Measurements from ENCODE around the gene CUL4A.

The CUL4A gene

DNA sequence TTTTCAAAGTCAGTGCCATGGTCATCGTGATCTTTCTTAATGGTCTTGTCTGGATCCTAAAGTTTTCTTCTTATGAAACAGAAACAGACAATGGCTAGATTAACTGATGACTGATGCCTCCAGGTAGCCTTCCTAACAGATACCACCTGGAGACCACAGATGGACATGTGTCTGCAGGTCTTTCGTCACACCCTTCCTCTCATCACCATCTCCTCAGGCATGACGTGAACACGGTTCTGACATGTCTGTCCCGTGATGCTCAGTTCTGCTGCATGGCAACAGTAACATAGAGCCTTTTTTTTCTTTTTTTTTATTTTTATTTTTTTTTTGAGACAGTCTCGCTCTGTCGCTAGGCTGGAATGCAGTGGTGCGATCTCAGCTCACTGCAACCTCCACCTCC, 74.5 kb downstream of the CUL4A start:
- Histone ChIP-seq H3K4me3 (ENCODE audit: low read depth in 1 of 2, low read length in 1 of 2) (no peak overlapping the region), H3K36me3 (no peaks in the 10 kb centered on the region), H3K27me3 (peaks cover 58% of the 10 kb centered on the region), H3K4me1 (ENCODE audit: control insufficient read depth in 1 of 2, insufficient read depth in 1 of 2, low read depth in 1 of 2, low read length in 1 of 2) (no peaks in the 10 kb centered on the region), H3K27ac (no peak overlapping the region), H3K9me3 (no peaks in the 10 kb centered on the region)
- TF ChIP-seq, protein P1, sequence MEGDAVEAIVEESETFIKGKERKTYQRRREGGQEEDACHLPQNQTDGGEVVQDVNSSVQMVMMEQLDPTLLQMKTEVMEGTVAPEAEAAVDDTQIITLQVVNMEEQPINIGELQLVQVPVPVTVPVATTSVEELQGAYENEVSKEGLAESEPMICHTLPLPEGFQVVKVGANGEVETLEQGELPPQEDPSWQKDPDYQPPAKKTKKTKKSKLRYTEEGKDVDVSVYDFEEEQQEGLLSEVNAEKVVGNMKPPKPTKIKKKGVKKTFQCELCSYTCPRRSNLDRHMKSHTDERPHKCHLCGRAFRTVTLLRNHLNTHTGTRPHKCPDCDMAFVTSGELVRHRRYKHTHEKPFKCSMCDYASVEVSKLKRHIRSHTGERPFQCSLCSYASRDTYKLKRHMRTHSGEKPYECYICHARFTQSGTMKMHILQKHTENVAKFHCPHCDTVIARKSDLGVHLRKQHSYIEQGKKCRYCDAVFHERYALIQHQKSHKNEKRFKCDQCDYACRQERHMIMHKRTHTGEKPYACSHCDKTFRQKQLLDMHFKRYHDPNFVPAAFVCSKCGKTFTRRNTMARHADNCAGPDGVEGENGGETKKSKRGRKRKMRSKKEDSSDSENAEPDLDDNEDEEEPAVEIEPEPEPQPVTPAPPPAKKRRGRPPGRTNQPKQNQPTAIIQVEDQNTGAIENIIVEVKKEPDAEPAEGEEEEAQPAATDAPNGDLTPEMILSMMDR (IDR thresholded peaks at IDR 0.05): no peak

DNA sequence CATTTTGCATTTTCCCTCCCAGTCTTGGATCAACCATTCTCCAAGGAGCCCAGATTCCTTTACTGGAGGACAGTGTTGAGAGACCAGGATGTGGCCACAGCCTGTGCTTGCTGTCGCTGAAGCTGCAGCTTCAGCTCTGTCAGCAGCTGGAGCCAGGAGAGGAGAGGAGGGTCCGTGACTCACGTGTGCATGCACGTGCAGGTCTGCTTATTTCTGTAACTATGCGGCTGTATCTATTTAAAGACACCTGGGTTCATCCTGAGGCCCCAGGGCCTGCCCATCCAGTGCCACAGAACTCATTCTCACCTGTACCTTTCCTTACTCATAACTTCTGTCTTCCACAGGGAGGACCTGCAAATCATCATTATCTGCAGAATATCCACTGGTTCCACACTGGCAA, 79.5 kb downstream of the CUL4A start:
- TF ChIP-seq, protein P1 (IDR thresholded peaks at IDR 0.05): no peak
- Histone ChIP-seq H3K4me1 (ENCODE audit: control insufficient read depth in 1 of 2, insufficient read depth in 1 of 2, low read depth in 1 of 2, low read length in 1 of 2) (peaks cover 9% of the 10 kb centered on the region in 2 experiments), H3K36me3 (no peaks in the 10 kb centered on the region), H3K27ac (no peak overlapping the region), H3K4me3 (ENCODE audit: low read depth in 1 of 2, low read length in 1 of 2) (no peak overlapping the region), H3K9me3 (no peaks in the 10 kb centered on the region), H3K27me3 (peaks cover 73% of the 10 kb centered on the region)

DNA sequence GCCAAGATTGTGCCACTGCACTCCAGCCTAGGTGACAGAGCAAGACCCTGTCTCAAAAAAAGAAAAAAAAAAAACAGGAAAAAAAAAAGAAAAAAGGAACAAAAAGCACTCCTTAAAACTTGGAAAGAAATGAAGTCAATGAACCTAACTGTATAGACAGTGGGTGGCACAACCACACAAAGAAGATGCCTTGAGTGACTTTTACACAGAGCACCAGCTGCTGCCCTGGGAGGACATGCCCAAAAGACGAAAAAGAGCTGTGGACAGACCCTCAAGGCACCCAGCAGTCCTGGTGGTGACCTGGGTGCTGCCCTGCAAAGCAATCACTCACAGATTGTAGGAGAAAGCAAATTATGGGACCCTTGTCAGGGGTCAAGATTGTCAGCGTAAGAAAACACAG, 81.7 kb downstream of the CUL4A start:
- Histone ChIP-seq H3K27ac (no peak overlapping the region), H3K36me3 (no peaks in the 10 kb centered on the region), H3K9me3 (no peaks in the 10 kb centered on the region), H3K4me1 (ENCODE audit: control insufficient read depth in 1 of 2, insufficient read depth in 1 of 2, low read depth in 1 of 2, low read length in 1 of 2) (peaks cover 14 to 15% of the 10 kb centered on the region in 2 experiments), H3K4me3 (ENCODE audit: low read depth in 1 of 2, low read length in 1 of 2) (no peak overlapping the region), H3K27me3 (peaks cover 69% of the 10 kb centered on the region)
- TF ChIP-seq, protein P1 (IDR thresholded peaks at IDR 0.05): no peak

DNA sequence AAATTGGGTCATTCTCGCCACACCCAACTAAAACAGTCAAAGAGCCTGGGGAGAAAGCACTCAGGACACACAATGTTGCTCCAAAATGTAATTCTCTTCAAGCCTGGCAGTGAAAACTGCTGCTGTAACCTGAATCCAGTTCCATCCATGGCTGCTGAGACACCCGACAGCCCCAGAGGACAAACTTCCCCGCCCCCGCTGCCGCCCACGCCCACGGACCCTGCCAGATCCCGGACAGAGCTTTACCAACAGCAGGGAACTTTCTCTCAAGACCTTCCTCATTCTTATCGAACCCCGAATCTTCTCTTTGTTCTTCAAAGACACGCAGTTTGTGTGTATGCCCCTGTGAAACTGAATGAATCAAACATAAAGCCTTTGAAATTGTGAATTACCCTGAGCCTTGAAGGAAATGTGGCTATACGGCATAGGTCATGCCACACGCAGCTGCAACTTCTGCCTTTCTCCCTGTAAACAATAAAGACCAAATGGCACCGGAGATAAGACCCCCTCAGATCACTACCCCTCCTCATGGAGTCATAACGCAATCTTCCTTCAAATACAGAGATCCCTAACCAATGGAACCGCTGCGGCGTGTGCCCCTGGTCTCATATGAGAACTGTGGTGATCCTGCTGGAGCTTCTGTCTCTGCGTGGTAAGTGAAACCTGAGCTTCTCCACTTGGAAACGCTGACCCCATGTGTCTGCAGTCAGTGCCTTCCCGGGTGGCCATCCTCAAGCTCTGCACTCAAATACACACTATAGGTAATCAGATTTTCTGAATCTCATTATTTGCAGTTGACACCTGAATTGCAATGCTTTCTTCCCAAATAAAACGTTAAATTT, 82.8 kb downstream of the CUL4A start:
- H3K27ac ChIP-seq: no peak overlapping the region
- no peaks in the 10 kb centered on the region for H3K36me3 ChIP-seq
- peak overlapping the region; percentile 13 to 41 for H3K4me3 ChIP-seq (ENCODE audit: low read depth in 1 of 2, low read length in 1 of 2)
- H3K4me1 ChIP-seq (ENCODE audit: control insufficient read depth in 1 of 2, insufficient read depth in 1 of 2, low read depth in 1 of 2, low read length in 1 of 2): peaks cover 20 to 22% of the 10 kb centered on the region in 2 experiments
- no peaks in the 10 kb centered on the region for H3K9me3 ChIP-seq
- TF ChIP-seq, protein P1 (IDR thresholded peaks at IDR 0.05): no peak
- peaks cover 69% of the 10 kb centered on the region for H3K27me3 ChIP-seq

- Histone ChIP-seq H3K9me3 (no peaks in the 10 kb centered on the region), H3K27me3 (peaks cover 55% of the 10 kb centered on the region), H3K4me1 (ENCODE audit: control insufficient read depth in 1 of 2, insufficient read depth in 1 of 2, low read depth in 1 of 2, low read length in 1 of 2) (peaks cover 32 to 34% of the 10 kb centered on the region in 2 experiments), H3K36me3 (no peaks in the 10 kb centered on the region), H3K4me3 (ENCODE audit: low read depth in 1 of 2, low read length in 1 of 2) (no peak overlapping the region), H3K27ac (no peak overlapping the region)
- TF ChIP-seq, protein P1 (IDR thresholded peaks at IDR 0.05): no peak
Observed at GRCh38 chr13:113293686-113294085, 84.3 kb downstream of the CUL4A start.

Measured in neutrophil (primary cell).